SK-N-SH (cell line): ENCODE measurements around the gene DUSP2. TPM values are rescaled to one million over a fixed set of nuclear protein-coding genes. Genes with fewer than 3 reads are reported as not detected.

Source experiments
- CTCF ChIA-PET: fragments of 300-600, 350-600 bp; formaldehyde crosslinking; extraction: SDS; loops from one replicate; lab custom pipeline; 2021; lab: Yijun Ruan, JAX
- POLR2A ChIA-PET: fragments of 350-600 bp; sonication (Branson Sonifier 250); formaldehyde crosslinking; extraction: SDS; loops from one replicate; lab custom pipeline; 2020; ENCODE audit warnings: antibody characterized with exemption, inconsistent platforms; lab: Yijun Ruan, JAX
- DNase-seq: peaks from one replicate; pipeline ENCODE4 v3.0.0; 2012
- H2AFZ ChIP-seq: fragments of 200-600 bp; sonication (generic); 2 replicates; pipeline ENCODE4 v1.8.1; 2016; ENCODE audit warnings: antibody characterized with exemption, mild to moderate bottlenecking, low read depth
- H3F3A ChIP-seq: fragments of 200-600 bp; sonication (generic); replicated peaks from 2 replicates; pipeline ENCODE3; 2016; ENCODE audit warnings: antibody characterized with exemption, mild to moderate bottlenecking; ENCODE audit not compliant: insufficient read depth
- H3K27ac ChIP-seq, 2 experiments: fragments of 200-500 bp in 1 of 2; fragments of 200-600 bp in 1 of 2; sonication (Bioruptor generic) in 1 of 2; sonication (generic), shearing (Covaris generic) in 1 of 2; 2 replicates each; pipeline versions ENCODE4 v1.5.1 to v1.6.1; 2014 to 2016; ENCODE audit warnings: low read depth in 2 of 2, inconsistent platforms in 1 of 2, low read length in 1 of 2, mild to moderate bottlenecking in 1 of 2, mixed read lengths in 1 of 2
- H3K27me3 ChIP-seq: fragments of 200-600 bp; sonication (generic), shearing (Covaris generic); 2 replicates; pipeline ENCODE4 v1.6.1; 2016; ENCODE audit warnings: mixed run types; ENCODE audit not compliant: insufficient read depth
- H3K36me3 ChIP-seq, 2 experiments: fragments of 200-500 bp in 1 of 2; fragments of 200-600 bp in 1 of 2; sonication (Bioruptor generic) in 1 of 2; sonication (generic) in 1 of 2; replicated peaks in 1 of 2; 2 replicates each; pipeline versions ENCODE3 to v1.5.1; 2014 to 2016; ENCODE audit warnings: low read length in 1 of 2, mild to moderate bottlenecking in 1 of 2; ENCODE audit not compliant: insufficient read depth in 2 of 2, control insufficient read depth in 1 of 2
- H3K4me1 ChIP-seq, 2 experiments: fragments of 200-500 bp in 1 of 2; fragments of 200-600 bp in 1 of 2; sonication (Bioruptor generic) in 1 of 2; sonication (generic), shearing (Covaris generic) in 1 of 2; 2 replicates each; pipeline versions ENCODE4 v1.5.1 to v1.6.1; 2014 to 2016; ENCODE audit warnings: low read depth in 1 of 2, low read length in 1 of 2, mixed run types in 1 of 2; ENCODE audit not compliant: insufficient read depth in 2 of 2, control insufficient read depth in 1 of 2
- H3K4me2 ChIP-seq: fragments of 200-600 bp; sonication (generic), shearing (Covaris generic); 2 replicates; pipeline ENCODE4 v1.6.1; 2017; ENCODE audit warnings: mixed run types
- H3K4me3 ChIP-seq, 2 experiments: fragments of 200-500 bp in 1 of 2; fragments of 200-600 bp in 1 of 2; sonication (Bioruptor generic) in 1 of 2; sonication (generic), shearing (Covaris generic) in 1 of 2; 2 replicates each; pipeline versions ENCODE4 v1.5.1 to v1.8.1; 2014 to 2016; ENCODE audit warnings: low read depth in 2 of 2, inconsistent platforms in 1 of 2, low read length in 1 of 2, mild to moderate bottlenecking in 1 of 2, mixed read lengths in 1 of 2, moderate library complexity in 1 of 2
- H3K79me2 ChIP-seq: fragments of 200-600 bp; sonication (generic); 2 replicates; pipeline ENCODE4 v1.8.1; 2017; ENCODE audit warnings: mild to moderate bottlenecking; ENCODE audit not compliant: insufficient read depth
- H3K9ac ChIP-seq: fragments of 200-600 bp; sonication (generic); 2 replicates; pipeline ENCODE4 v1.6.1; 2017; ENCODE audit warnings: mixed run types
- H3K9me2 ChIP-seq: fragments of 200-600 bp; sonication (generic); 2 replicates; pipeline ENCODE4 v1.6.1; 2017; ENCODE audit warnings: mixed run types
- H3K9me3 ChIP-seq: fragments of 200-600 bp; sonication (generic); 2 replicates; pipeline ENCODE4 v1.6.1; 2017; ENCODE audit warnings: mixed run types, mild to moderate bottlenecking, moderate library complexity
- H4K20me1 ChIP-seq: fragments of 200-600 bp; sonication (generic); 2 replicates; pipeline ENCODE4 v1.6.1; 2017; ENCODE audit warnings: mild to moderate bottlenecking, mixed run types; ENCODE audit not compliant: insufficient read depth
- CHD2 ChIP-seq: fragments of 150-350 bp; IDR thresholded peaks from 2 replicates; pipeline ENCODE4 v1.6.1; 2018; ENCODE audit warnings: low read length; ENCODE audit not compliant: partially characterized antibody
- EZH2phosphoT487 ChIP-seq: fragments of 200-600 bp; sonication (generic); IDR thresholded peaks from 2 replicates; pipeline ENCODE4 v1.6.1; 2017; ENCODE audit warnings: low read depth, mixed run types, mild to moderate bottlenecking, antibody characterized with exemption, moderate library complexity, borderline replicate concordance
- FOSL2 ChIP-seq: IDR thresholded peaks from 2 replicates; pipeline ENCODE4 v1.4.0; 2012; ENCODE audit warnings: low read depth, mild to moderate bottlenecking, moderate library complexity, borderline replicate concordance
- FOXM1 ChIP-seq: IDR thresholded peaks from 2 replicates; pipeline ENCODE4 v1.4.0; 2012; ENCODE audit warnings: low read depth, mild to moderate bottlenecking
- GABPA ChIP-seq: IDR thresholded peaks from 2 replicates; pipeline ENCODE4 v1.4.0; 2012; ENCODE audit warnings: low read depth, mild to moderate bottlenecking
- IRF3 ChIP-seq: fragments of 150-350 bp; IDR thresholded peaks from 2 replicates; pipeline ENCODE4 v1.6.1; 2016; ENCODE audit warnings: mild to moderate bottlenecking, low read depth, low read length
- JUND ChIP-seq: IDR thresholded peaks from 2 replicates; pipeline ENCODE4 v1.4.0; 2012
- MEF2A ChIP-seq: IDR thresholded peaks from 2 replicates; pipeline ENCODE4 v1.4.0; 2012; ENCODE audit warnings: low read depth, borderline replicate concordance
- NFIC ChIP-seq: IDR thresholded peaks from 2 replicates; pipeline ENCODE4 v1.4.0; 2012; ENCODE audit warnings: borderline replicate concordance
- PBX3 ChIP-seq: IDR thresholded peaks from 2 replicates; pipeline ENCODE4; 2012
- POLR2AphosphoS5 ChIP-seq: IDR thresholded peaks from 2 replicates; pipeline ENCODE4 v1.6.1; 2012; ENCODE audit warnings: low read depth, low read length
- REST ChIP-seq: IDR thresholded peaks from 2 replicates; pipeline ENCODE4 v1.6.1; 2012; ENCODE audit warnings: mild to moderate bottlenecking, low read depth, low read length, moderate library complexity
- RFX5 ChIP-seq: IDR thresholded peaks from 2 replicates; pipeline ENCODE4 v1.6.1; 2012; ENCODE audit warnings: mild to moderate bottlenecking, improper control_type of control experiment, low read length
- SMC3 ChIP-seq: IDR thresholded peaks from 2 replicates; pipeline ENCODE4 v1.6.1; 2012; ENCODE audit warnings: low read depth, low read length, improper control_type of control experiment
- TCF12 ChIP-seq: IDR thresholded peaks from 2 replicates; pipeline ENCODE4 v1.4.0; 2012
- TEAD4 ChIP-seq: IDR thresholded peaks from 2 replicates; pipeline ENCODE4 v1.4.0; 2012; ENCODE audit warnings: mild to moderate bottlenecking, borderline replicate concordance; ENCODE audit not compliant: insufficient read depth
- USF2 ChIP-seq: fragments of 150-350 bp; IDR thresholded peaks from 2 replicates; pipeline ENCODE4 v1.6.1; 2017; ENCODE audit warnings: antibody characterized with exemption, low read length, low read depth, borderline replicate concordance
- YY1 ChIP-seq: IDR thresholded peaks from 2 replicates; pipeline ENCODE4 v1.4.0; 2012; ENCODE audit warnings: low read depth, mild to moderate bottlenecking
- ZBTB33 ChIP-seq: IDR thresholded peaks from 2 replicates; pipeline ENCODE4 v1.4.0; 2012; ENCODE audit warnings: low read depth, borderline replicate concordance
- WGBS: methylation state at CpG from one replicate; pipeline ENCODE4 v1.1.6; 2017; ENCODE audit warnings: low lambda C conversion rate; 5-methylcytosine and 5-hydroxymethylcytosine counted together
- polyA plus RNA-seq, 3 experiments: library from polyadenylated mRNA; depleted of rRNA; stranded (reverse); fragments of >200 nt; gene quantifications; 2 replicates each; pipeline ENCODE4 v1.2.3, GENCODE V29; 2012

DUSP2 gene
- polyA plus RNA-seq, 1 of the 3 experiments (the other 2 are of a cell fraction): 0.79 TPM

GRCh38 chr2:96095116-96095636 lies 50.1 kb downstream of the DUSP2 start:
- no peaks in the 10 kb centered on the region for H3K9me3 ChIP-seq
- no peaks in the 10 kb centered on the region for H3K27me3 ChIP-seq
- H4K20me1 ChIP-seq: no peaks in the 10 kb centered on the region
- ChIA-PET POLR2A (no interaction called here), CTCF (interaction anchor here (1.9 kb wide), 1 partner anchor 22 kb away, joined by 9 read pairs; the partner anchor contains the start of gene ADRA2B)
- WGBS: 79% methylated on average over 7 of the region's 7 CpGs
- H3K4me2 ChIP-seq: no peak overlapping the region
- H3F3A ChIP-seq: no peaks in the 10 kb centered on the region
- no peak overlapping the region for H3K27ac ChIP-seq
- H3K36me3 ChIP-seq: no peaks in the 10 kb centered on the region
- H3K79me2 ChIP-seq: no peaks in the 10 kb centered on the region
- H3K9me2 ChIP-seq: no peaks in the 10 kb centered on the region
- no peak overlapping the region for H2AFZ ChIP-seq
- no peak for TF ChIP-seq NFIC
- no peak for TF ChIP-seq REST
- TF ChIP-seq JUND: no peak
- no peak for TF ChIP-seq TCF12
- TF ChIP-seq RFX5: no peak
- TF ChIP-seq USF2: no peak
- no peak overlapping the region for H3K4me3 ChIP-seq
- peaks cover 0 to 21% of the 10 kb centered on the region in 2 experiments; a peak in 1 of 4 replicates for H3K4me1 ChIP-seq
- H3K9ac ChIP-seq: no peak overlapping the region
- DNase-seq: no peak

GRCh38 chr2:96093528-96093927 lies 51.7 kb downstream of the DUSP2 start:
- ChIA-PET CTCF (interaction anchor here (0.9 to 2.7 kb wide), 3 partner anchors 8 to 81 kb away, joined by 3 to 20 read pairs (median 13); partner anchors contain the start of gene ADRA2B), POLR2A (no interaction called here)
- no peak overlapping the region for H3K4me2 ChIP-seq
- H3K9me2 ChIP-seq: no peaks in the 10 kb centered on the region
- H3F3A ChIP-seq: no peaks in the 10 kb centered on the region
- H2AFZ ChIP-seq: no peak overlapping the region
- H3K79me2 ChIP-seq: no peaks in the 10 kb centered on the region
- H3K9me3 ChIP-seq: no peaks in the 10 kb centered on the region
- H4K20me1 ChIP-seq: no peaks in the 10 kb centered on the region
- H3K4me1 ChIP-seq: peaks cover 0 to 34% of the 10 kb centered on the region in 2 experiments; a peak in 1 of 4 replicates
- H3K4me3 ChIP-seq: no peak overlapping the region
- H3K27ac ChIP-seq: no peak overlapping the region
- no peaks in the 10 kb centered on the region for H3K27me3 ChIP-seq
- WGBS: 59% methylated on average over 4 of the region's 4 CpGs
- no peak for DNase-seq
- H3K36me3 ChIP-seq: no peaks in the 10 kb centered on the region
- no peak overlapping the region for H3K9ac ChIP-seq
- TF ChIP-seq PBX3 (no peak), ZBTB33 (no peak), TEAD4 (no peak), JUND (no peak), CHD2 (no peak), IRF3 (no peak), EZH2phosphoT487 (no peak), GABPA (no peak), RFX5 (no peak), FOSL2 (no peak), MEF2A (no peak), SMC3 (no peak), NFIC (no peak), YY1 (no peak), POLR2AphosphoS5 (no peak), FOXM1 (no peak)
